Activated gamma-delta T cell treated with anti-CD3 and anti-CD28 coated beads, Interleukin-2, amount 50 U/mL, for 16 hours (primary cell): ENCODE measurements around the gene ELFN2.
"Not testable (repeated sequence)": the region's sequence is repeated elsewhere in the genome, so short reads cannot be mapped to it uniquely, and the experiment has no call there.

Experiments used
- DNase-seq: peaks from one replicate; pipeline ENCODE4 v3.0.0-alpha.2; 2020; ENCODE audit warnings: low read depth

ELFN2 gene

GRCh38 chr22:37334859-37335805 is 92.1 kb downstream of the ELFN2 start:
- DNase-seq: no peak

GRCh38 chr22:37334461-37334858 is 92.8 kb downstream of the ELFN2 start:
- DNase-seq: no peak

GRCh38 chr22:37333724-37334460 is 93.4 kb downstream of the ELFN2 start:
- DNase-seq: no peak

- DNase-seq: no peak
Measured at GRCh38 chr22:37331856-37332536, 95.3 kb downstream of the ELFN2 start.

GRCh38 chr22:37331034-37331428 is 96.2 kb downstream of the ELFN2 start:
- no peak for DNase-seq

GRCh38 chr22:37330200-37331033 is 96.9 kb downstream of the ELFN2 start:
- no peak for DNase-seq

- DNase-seq: no peak
Measured at GRCh38 chr22:37329238-37330140, 97.8 kb downstream of the ELFN2 start.

- DNase-seq: not testable (repeated sequence)
Measured at GRCh38 chr22:37328538-37329237, 98.6 kb downstream of the ELFN2 start.

- no peak for DNase-seq
Measured at GRCh38 chr22:37328017-37328416, 99.3 kb downstream of the ELFN2 start.

GRCh38 chr22:37326726-37327125 is 100.6 kb downstream of the ELFN2 start:
- no peak for DNase-seq

GRCh38 chr22:37325039-37325395 is 102.3 kb downstream of the ELFN2 start:
- DNase-seq: no peak

GRCh38 chr22:37324340-37325038 is 102.8 kb downstream of the ELFN2 start:
- no peak for DNase-seq

GRCh38 chr22:37320726-37321677 is 106.3 kb downstream of the ELFN2 start:
- no peak for DNase-seq

- DNase-seq: no peak
Measured at GRCh38 chr22:37319469-37319868, 107.8 kb downstream of the ELFN2 start.

- no peak for DNase-seq
Measured at GRCh38 chr22:37318364-37319109, 108.7 kb downstream of the ELFN2 start.
